Activated CD8-positive, alpha-beta memory T cell treated with anti-CD3 and anti-CD28 coated beads for 36 hours (primary cell): ENCODE data around the gene TBRG1. TPM values are rescaled to one million over a fixed set of nuclear protein-coding genes. Genes with fewer than 3 reads are reported as not detected.

Experiments
- CTCF ChIA-PET: fragments of 350-600 bp; sonication (Branson Sonifier 250); formaldehyde crosslinking; loops from one replicate; lab custom pipeline; 2021; ENCODE audit warnings: antibody characterized with exemption; lab: Charles Lee
- POLR2A ChIA-PET: fragments of 350-600 bp; sonication (Branson Sonifier 250); formaldehyde crosslinking; loops from one replicate; lab custom pipeline; 2021; ENCODE audit warnings: antibody characterized with exemption; lab: Charles Lee
- total RNA-seq, 2 experiments: library from RNA; stranded (reverse); gene quantifications; one replicate each; pipeline ENCODE4 v1.2.3, GENCODE V29; 2021

TBRG1 gene
- total RNA-seq, 2 experiments from 2014 or later = 40.6 to 40.7 TPM

GRCh38 chr11:124648610-124649009 is 25.9 kb downstream of the TBRG1 start:
- CTCF ChIA-PET = no interaction called here
- POLR2A ChIA-PET = interaction anchor here (0.6 kb wide), 1 partner anchor 9 kb away, joined by 4 read pairs; no protein-coding TSS in a partner anchor

GRCh38 chr11:124656774-124657630 is 34.3 kb downstream of the TBRG1 start:
- ChIA-PET CTCF (no interaction called here), POLR2A (no interaction called here)

GRCh38 chr11:124657904-124658303 is 35.2 kb downstream of the TBRG1 start:
- POLR2A ChIA-PET = no interaction called here

DNA sequence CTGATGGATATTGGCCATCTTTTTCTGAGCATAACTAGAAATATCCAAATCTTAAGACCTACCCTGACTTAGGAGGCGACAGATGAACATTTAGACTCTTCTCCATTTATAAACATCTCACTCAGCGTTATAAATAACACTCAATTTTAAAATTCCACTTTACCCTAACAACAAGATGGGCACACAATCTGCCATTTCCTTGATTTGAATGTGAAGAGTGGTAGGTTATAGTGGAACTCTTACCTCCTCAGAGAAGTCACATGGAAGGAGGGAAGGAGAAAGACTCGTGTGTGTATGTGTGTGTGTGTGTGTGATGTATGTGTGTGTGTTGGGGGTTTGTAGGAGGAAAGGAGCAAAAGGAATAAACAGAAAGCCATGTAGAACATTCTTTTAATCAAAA is 35.8 kb downstream of the TBRG1 start:
- CTCF ChIA-PET = no interaction called here
- POLR2A ChIA-PET = no interaction called here

More at GRCh38 chr11:124657904-124658303, 35.2 kb downstream of the TBRG1 start:
- CTCF ChIA-PET = no interaction called here

GRCh38 chr11:124658986-124659385 is 36.3 kb downstream of the TBRG1 start:
- ChIA-PET POLR2A (no interaction called here), CTCF (no interaction called here)

- ChIA-PET POLR2A (no interaction called here), CTCF (interaction anchor here (0.5 to 0.8 kb wide), 2 partner anchors 102 to 525 kb away, joined by 3 to 4 read pairs; no protein-coding TSS in a partner anchor)
Observed at GRCh38 chr11:124661553-124661952, 38.9 kb downstream of the TBRG1 start.

GRCh38 chr11:124662106-124662505 is 39.4 kb downstream of the TBRG1 start:
- ChIA-PET POLR2A (no interaction called here), CTCF (interaction anchor here (0.5 to 0.8 kb wide), 2 partner anchors 101 to 525 kb away, joined by 3 to 4 read pairs; no protein-coding TSS in a partner anchor)

- ChIA-PET CTCF (interaction anchor here (1.3 kb wide), 1 partner anchor 53 kb away, joined by 3 read pairs; no protein-coding TSS in a partner anchor), POLR2A (no interaction called here)
Observed at GRCh38 chr11:124663861-124664260, 41.2 kb downstream of the TBRG1 start.

DNA sequence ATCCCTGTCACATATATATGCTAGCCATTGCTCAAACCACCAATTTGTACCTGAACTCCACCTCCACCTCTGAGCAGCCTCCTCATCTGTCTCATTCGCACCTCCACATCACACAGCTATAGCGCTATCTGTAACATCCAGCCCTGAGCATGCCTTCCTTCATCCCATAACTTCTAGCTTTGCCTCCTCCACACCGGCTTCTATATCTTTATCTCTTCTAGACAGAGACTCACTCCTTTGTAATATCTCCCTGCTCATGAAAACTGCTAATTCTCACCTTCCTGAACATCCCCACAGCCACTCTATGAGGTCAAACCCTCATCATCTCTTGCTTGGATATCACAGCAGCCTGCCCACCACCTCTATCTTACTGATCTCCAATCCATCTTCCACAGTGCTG is 44.9 kb downstream of the TBRG1 start:
- POLR2A ChIA-PET = no interaction called here

GRCh38 chr11:124669193-124669592 is 46.5 kb downstream of the TBRG1 start:
- ChIA-PET POLR2A (no interaction called here), CTCF (interaction anchor here (0.6 to 3.7 kb wide), 21 partner anchors 10 to 207 kb away, joined by 3 to 39 read pairs (median 4); partner anchors contain the start of genes ESAM and MSANTD2)

More for the DNA sequence above, 44.9 kb downstream of the TBRG1 start:
- CTCF ChIA-PET = interaction anchor here (0.7 kb wide), 1 partner anchor 95 kb away, joined by 4 read pairs; no protein-coding TSS in a partner anchor

DNA sequence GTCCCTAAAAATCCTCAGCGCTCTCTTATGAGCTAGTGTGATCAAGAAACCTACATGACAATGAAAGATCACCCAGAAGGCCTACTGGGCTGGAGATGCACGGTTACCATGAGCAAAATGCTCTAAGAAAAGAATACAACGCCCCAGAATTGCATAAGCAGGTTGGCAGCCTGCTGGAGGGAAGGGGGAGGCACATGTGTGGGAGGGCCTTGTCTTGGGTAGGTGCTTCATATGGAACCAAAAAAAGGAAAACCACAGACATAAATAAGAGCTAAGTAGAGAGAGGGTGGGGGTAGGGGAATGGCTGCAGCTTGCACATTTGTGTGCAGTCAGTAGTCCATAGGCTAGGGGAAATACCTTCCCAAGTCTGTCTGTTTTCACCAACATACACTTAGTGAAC is 48.1 kb downstream of the TBRG1 start:
- ChIA-PET CTCF (interaction anchor here (0.6 to 3.7 kb wide), 10 partner anchors 69 to 205 kb away, joined by 3 to 39 read pairs (median 4); partner anchors contain the start of genes ESAM and NRGN), POLR2A (no interaction called here)

DNA sequence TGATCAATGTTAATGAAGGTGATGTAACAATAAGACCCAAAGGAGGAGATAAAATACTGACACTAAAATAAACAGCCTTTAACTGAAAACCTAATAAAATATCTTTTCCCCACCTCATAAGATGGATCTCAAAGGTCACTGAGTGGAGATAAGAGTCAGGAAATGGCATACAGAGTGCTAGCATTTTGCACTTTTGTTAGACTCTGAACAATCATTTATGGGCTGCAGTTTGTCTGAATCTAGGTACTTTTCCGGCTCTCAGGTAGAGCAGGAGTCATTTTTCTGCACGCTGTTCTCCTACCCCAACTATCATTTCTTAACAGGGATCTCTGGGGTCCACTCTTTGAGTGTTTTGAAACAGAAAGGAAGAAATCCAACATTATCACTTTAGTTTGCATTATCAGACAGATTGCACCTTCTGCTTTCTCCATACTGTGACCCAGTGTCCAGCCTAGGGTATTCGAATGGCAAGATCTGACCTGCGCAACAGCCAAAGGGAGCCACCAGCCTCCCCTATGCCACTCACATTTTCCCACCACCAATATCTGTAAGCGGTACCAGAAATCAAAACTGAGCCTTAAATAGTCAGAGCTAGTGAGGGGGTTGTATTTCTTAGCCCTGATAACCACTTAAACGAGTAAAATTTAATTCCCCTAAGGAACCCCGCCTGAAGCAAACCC is 50.0 kb downstream of the TBRG1 start:
- POLR2A ChIA-PET = interaction anchor here (0.8 to 1.4 kb wide), 4 partner anchors 50 to 127 kb away, joined by 3 to 4 read pairs (median 4); partner anchors contain the start of genes ESAM, MSANTD2 and TBRG1
- CTCF ChIA-PET = interaction anchor here (1.0 to 1.3 kb wide), 4 partner anchors 74 to 204 kb away, joined by 3 to 8 read pairs (median 4); no protein-coding TSS in a partner anchor

- ChIA-PET CTCF (interaction anchor here (0.7 to 1.3 kb wide), 6 partner anchors 55 to 203 kb away, joined by 3 to 8 read pairs (median 4); no protein-coding TSS in a partner anchor), POLR2A (interaction anchor here (0.5 to 1.4 kb wide), 6 partner anchors 51 to 126 kb away, joined by 3 to 4 read pairs (median 3); partner anchors contain the start of genes ESAM, MSANTD2, PANX3 and TBRG1)
Observed at GRCh38 chr11:124673333-124674167, 50.9 kb downstream of the TBRG1 start, which contains the start of the genes SIAE and SPA17. Gene SIAE (minus strand): TSS chr11:124673739. CDS start chr11:124673708, 31 bp downstream. Gene SPA17 (plus strand): TSS chr11:124673904. CDS start chr11:124675265, 1,361 bp downstream.

DNA sequence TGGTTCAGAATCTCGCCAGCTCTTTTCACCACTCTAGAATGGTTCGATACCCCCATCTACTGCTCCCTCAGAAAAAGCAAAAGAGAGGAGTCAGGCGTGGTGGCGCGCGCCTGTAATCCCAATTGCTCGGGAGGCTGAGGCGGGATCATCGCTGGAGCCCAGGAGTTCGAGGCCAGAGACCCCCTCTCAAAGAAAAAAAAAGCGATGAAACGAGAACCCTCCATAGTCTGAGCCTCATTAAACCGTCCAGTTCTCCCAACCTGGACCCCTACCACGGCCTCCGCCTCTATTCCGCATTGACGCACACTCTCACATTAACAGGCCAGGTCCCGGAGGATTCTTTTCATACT is 51.5 kb downstream of the TBRG1 start:
- POLR2A ChIA-PET = interaction anchor here (0.6 to 1.4 kb wide), 4 partner anchors 51 to 126 kb away, joined by 3 to 4 read pairs (median 4); partner anchors contain the start of genes ESAM, MSANTD2, PANX3 and TBRG1
- CTCF ChIA-PET = interaction anchor here (0.7 to 1.3 kb wide), 3 partner anchors 54 to 202 kb away, joined by 3 to 4 read pairs (median 4); no protein-coding TSS in a partner anchor

DNA sequence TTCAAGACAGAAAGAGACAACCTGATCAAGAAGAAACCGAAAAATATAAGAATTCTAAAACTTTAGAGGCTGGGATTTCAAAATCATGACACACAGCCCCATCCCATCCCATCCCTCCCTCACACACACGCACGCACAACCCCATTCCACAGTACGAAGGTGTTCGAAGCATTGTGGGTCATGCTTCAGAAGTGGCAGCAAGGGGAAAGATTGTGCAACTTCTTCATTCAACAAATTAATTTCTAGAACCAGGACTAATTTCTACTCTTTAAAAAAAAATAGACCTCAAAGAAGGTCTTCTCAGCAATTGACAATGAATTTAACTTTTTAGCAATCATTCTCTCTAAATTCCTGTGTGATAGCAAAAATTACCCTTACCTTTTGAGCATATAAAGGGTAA is 51.9 kb downstream of the TBRG1 start:
- CTCF ChIA-PET = interaction anchor here (0.7 kb wide), 1 partner anchor 54 kb away, joined by 3 read pairs; no protein-coding TSS in a partner anchor
- POLR2A ChIA-PET = interaction anchor here (0.6 kb wide), 1 partner anchor 63 kb away, joined by 3 read pairs; the partner anchor contains the start of gene PANX3

DNA sequence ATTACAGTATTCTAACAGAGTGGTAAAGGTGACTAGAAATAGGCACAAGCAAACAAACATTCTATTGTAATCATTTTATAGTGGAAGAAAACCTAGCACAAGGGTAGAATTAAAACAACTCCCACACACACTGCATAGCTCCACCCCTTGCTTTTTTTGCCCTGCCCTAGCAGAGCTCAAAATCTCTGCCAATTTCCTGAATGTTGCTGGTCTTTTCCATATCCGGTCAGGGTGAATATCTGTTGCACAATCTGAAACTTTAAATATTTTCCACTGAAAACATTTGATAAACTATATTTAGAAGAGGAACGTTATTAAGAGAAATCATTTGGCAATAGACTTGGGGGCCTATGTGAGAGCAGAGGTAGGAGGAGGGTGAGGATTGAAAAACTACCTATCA is 53.7 kb downstream of the TBRG1 start:
- CTCF ChIA-PET = interaction anchor here (1.0 kb wide), 1 partner anchor 85 kb away, joined by 3 read pairs; no protein-coding TSS in a partner anchor
- POLR2A ChIA-PET = no interaction called here

- CTCF ChIA-PET = interaction anchor here (0.7 to 1.5 kb wide), 2 partner anchors 120 to 608 kb away, joined by 3 read pairs; no protein-coding TSS in a partner anchor
- POLR2A ChIA-PET = no interaction called here
Observed at GRCh38 chr11:124678416-124678815, 55.8 kb downstream of the TBRG1 start.

GRCh38 chr11:124681421-124681820 is 58.8 kb downstream of the TBRG1 start:
- ChIA-PET CTCF (no interaction called here), POLR2A (no interaction called here)
